ENCODE data around the gene NFIB. TPM values are rescaled to one million over a fixed set of nuclear protein-coding genes. Genes with fewer than 3 reads are reported as not detected.

Gene NFIB
- total and polyA plus RNA-seq, 8 donors, result 8.9 to 65.0 (median 45.7) TPM

DNA sequence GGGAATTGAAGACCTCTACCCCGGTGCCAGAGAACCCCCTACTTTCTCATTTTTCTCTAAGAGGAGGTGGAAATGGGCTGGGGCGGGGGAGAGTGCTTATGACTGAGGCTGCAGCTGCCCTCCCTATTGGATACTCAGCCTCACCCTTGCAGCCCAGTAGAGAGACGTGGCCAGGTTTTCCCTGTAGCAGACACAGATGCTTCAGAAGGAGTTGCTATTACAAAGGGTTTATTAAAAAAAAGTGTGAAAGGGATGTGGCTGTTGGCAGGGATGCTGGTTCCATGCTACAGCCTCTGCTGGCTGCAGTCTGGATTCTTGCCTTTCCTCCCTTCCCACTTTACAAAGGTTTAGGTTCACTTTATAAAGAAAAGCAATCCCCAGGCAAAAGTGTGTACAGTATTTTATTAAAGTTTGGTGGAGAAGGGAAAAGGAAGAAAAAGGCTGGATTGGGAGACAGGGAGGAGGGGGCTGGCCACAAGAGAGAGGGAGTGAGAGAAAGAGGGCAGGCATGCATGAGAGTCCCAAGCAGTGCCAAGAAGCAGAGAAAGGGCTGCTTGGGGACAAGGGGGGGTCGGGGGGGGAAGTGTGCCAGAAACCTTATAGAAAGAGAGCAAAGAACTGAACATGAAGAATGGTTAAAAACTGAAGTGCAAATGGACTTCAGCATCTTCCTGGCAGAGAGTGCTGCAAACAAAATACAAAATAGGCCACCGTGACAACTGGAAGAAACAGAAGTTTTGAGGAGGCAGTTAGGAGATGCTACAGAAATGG lies 29.5 kb upstream of the NFIB start:
- WGBS, 2 donors, result 42 to 56% methylated on average over 5 of the region's 5 CpGs
- DNase-seq (no peak), FAIRE-seq (no peak), ATAC-seq (no peak)
- H3K9me3 ChIP-seq, result no peaks in the 10 kb centered on the region
- TF ChIP-seq, protein P1, sequence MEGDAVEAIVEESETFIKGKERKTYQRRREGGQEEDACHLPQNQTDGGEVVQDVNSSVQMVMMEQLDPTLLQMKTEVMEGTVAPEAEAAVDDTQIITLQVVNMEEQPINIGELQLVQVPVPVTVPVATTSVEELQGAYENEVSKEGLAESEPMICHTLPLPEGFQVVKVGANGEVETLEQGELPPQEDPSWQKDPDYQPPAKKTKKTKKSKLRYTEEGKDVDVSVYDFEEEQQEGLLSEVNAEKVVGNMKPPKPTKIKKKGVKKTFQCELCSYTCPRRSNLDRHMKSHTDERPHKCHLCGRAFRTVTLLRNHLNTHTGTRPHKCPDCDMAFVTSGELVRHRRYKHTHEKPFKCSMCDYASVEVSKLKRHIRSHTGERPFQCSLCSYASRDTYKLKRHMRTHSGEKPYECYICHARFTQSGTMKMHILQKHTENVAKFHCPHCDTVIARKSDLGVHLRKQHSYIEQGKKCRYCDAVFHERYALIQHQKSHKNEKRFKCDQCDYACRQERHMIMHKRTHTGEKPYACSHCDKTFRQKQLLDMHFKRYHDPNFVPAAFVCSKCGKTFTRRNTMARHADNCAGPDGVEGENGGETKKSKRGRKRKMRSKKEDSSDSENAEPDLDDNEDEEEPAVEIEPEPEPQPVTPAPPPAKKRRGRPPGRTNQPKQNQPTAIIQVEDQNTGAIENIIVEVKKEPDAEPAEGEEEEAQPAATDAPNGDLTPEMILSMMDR (IDR thresholded peaks at IDR 0.05), result no peak
- H3K27ac ChIP-seq, result no peak overlapping the region
- intact Hi-C loops (cut with DNase I), result no loop called here
- no peaks in the 10 kb centered on the region for H3K36me3 ChIP-seq
- no peak overlapping the region for H3K4me3 ChIP-seq
- H3K4me1 ChIP-seq, result no peaks in the 10 kb centered on the region
- H3K27me3 ChIP-seq, result no peaks in the 10 kb centered on the region

DNA sequence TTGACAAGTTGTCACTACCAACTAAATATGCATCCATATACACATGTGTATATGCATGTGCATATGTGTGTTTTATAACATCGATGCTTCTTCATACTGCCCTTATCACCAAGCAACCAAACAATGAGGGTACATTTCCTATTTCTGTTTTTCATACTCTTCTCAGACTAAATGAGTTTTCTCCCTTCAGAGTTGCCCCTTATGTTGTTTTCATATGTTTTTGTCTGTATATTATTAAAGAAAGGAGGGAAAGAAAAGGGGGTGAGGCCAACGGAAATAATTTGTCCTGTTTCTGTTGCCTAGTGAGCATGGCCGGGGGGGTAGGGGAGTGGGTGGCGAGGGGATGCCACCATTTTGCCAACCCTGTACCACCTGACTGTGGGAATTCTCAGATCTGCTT lies 28.8 kb upstream of the NFIB start:
- no peak overlapping the region for H3K4me3 ChIP-seq
- no peaks in the 10 kb centered on the region for H3K4me1 ChIP-seq
- no peaks in the 10 kb centered on the region for H3K36me3 ChIP-seq
- 75 to 83% methylated on average over 4 of the region's 4 CpGs for WGBS, 2 donors
- ATAC-seq (no peak), DNase-seq (no peak), FAIRE-seq (no peak)
- no peak overlapping the region for H3K27ac ChIP-seq
- no peaks in the 10 kb centered on the region for H3K27me3 ChIP-seq
- no peaks in the 10 kb centered on the region for H3K9me3 ChIP-seq
- intact Hi-C loops (cut with DNase I), result no loop called here
- TF ChIP-seq, protein P1 (IDR thresholded peaks at IDR 0.05), result no peak

DNA sequence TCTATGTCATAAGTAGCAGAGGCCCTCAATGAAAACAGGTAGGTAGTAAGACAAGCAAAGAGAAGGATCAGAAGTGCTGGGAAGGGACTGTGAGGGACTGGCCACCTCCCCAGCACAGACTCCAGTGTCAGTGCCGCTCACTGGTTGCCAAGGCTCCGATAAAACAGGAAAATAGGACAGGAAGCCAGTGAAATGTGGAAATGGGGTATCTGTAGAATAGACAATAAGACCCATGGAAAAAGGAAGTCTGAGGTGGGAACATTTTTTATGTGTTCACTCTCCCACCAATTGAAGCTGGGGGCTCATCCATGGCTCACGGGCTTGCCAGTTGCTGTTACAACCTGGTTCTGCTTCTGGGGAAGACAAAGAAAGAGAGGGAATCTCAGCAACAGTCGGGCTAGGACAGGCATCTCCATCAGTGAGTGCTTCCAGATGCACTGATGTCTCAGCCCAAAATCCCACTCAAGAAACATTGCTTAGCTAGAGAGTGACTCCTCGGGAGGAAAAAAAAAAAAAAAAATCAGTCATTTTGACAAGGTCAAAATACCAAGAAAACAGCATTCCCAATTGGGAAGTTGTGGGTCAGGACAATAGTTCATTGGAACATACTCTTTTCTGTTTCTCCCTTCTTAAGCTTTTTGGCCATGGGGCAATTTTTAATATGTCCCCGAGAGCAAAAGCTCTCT lies 27.6 kb upstream of the NFIB start:
- Histone ChIP-seq H3K27me3 (no peaks in the 10 kb centered on the region), H3K27ac (no peak overlapping the region), H3K4me1 (no peaks in the 10 kb centered on the region), H3K36me3 (no peaks in the 10 kb centered on the region), H3K4me3 (no peak overlapping the region), H3K9me3 (no peaks in the 10 kb centered on the region)
- TF ChIP-seq, protein P1 (IDR thresholded peaks at IDR 0.05), result no peak
- WGBS, 2 donors, result 55 to 64% methylated on average over 6 of the region's 6 CpGs
- ATAC-seq, result no peak
- no peak for DNase-seq
- FAIRE-seq, result no peak
- intact Hi-C loops (cut with DNase I), result no loop called here

DNA sequence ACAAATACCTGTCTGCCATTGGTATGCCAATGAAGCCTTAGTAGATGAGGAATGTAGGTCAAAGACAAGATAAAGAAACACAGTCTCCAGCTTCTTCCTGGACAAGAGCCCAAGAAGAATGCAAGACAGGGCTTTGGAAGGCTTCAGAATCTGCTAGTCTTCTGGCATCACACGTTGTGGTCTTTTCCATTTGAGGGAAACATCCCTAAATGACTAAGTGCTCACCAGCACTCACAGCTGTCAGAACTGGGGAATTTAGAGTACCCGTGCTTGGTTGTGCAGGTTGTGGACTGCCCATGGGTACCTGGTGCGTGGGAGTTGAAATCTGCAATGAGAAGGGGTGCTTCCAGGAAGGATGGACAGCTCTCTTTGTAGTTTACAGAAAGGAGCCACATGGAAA lies 27.1 kb upstream of the NFIB start:
- TF ChIP-seq, protein P1 (IDR thresholded peaks at IDR 0.05), result no peak
- no peak for FAIRE-seq

More for the DNA sequence above, 27.1 kb upstream of the NFIB start:
- H3K9me3 ChIP-seq, result no peaks in the 10 kb centered on the region
- no peaks in the 10 kb centered on the region for H3K4me1 ChIP-seq
- WGBS, 2 donors, result 67 to 78% methylated on average over 3 of the region's 3 CpGs
- H3K27ac ChIP-seq, result no peak overlapping the region
- DNase-seq, result no peak
- no peaks in the 10 kb centered on the region for H3K27me3 ChIP-seq
- no peaks in the 10 kb centered on the region for H3K36me3 ChIP-seq
- no peak for ATAC-seq
- intact Hi-C loops (cut with DNase I), result no loop called here
- H3K4me3 ChIP-seq, result no peak overlapping the region

Data from pancreas (tissue), 10 donors.